Measurements from ENCODE around the gene EFCAB12. TPM values are rescaled to one million over a fixed set of nuclear protein-coding genes. Genes with fewer than 3 reads are reported as not detected.
"Not testable (repeated sequence)": the region's sequence is repeated elsewhere in the genome, so short reads cannot be mapped to it uniquely, and the experiment has no call there.

Gene EFCAB12
- polyA plus RNA-seq, 4 donors: 0.55 to 5.6 (median 3.7) TPM

DNA sequence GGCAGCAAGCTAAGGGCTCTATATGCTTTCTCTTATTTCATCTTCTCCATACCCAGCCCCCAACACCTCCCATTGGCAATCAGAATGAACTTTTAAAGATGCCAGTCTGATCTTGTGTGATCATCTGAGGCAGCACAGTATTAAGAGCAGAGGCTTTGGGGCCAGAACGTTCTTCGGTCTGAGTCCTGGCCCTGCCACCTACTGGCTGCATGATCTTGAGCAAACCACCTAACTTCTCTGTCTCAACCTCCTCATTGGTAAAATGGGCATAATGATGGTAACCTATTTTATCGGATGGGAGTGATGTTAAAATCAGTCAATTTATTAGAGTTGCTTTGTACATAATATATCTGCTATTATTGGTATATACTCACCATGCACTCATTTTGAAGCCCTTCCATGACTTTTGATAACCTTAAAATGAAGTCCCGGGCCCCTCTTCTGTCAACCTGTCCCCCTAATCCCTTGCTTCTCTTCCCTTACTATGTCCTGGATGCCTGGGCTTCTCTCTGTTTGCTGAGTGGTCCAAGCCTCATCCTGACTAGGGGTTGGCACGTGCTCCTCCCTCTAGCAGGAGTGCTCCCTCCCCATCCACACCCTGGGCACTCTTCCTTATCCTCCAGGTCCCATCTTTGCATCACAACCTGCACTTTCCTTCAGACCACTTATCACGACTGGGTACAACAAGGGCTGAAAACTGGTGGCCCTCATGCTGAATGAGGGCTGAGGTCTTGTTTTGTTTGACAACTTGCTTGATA, 6.3 kb downstream of the EFCAB12 start:
- no peak for DNase-seq (ENCODE audit: low read depth in 4 of 4, low spot score in 3 of 4)

DNA sequence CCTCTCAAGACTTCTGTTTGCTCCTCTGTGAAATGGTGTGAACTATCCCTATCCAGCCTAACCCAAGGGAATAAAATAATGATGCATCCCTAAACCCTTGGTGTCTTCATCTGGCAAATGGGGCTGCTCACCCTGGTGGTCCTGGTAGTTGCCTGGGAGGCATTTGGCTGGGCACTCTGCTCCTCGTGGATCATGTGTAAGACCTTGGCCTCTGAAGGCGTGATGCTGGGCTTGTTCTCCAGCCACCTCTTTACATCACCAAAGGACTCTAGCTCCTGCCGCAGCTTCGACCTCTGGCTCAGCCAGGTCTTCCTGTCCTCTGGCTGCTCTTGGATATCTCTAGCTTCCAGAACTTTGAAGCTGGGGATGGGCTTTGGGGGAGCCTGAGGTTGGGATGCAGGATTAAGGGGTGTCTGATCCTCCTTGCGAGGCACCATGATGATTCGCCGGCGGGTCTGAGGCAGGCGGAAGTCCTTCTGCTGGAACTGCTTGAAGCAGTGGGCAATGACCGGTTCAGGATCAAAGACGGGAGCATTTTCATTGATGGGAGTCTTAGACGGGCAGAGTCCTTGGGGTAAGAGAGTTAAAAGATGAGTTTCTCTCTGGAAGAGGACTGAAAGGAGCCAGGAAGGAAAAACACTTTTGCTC, 7.1 kb downstream of the EFCAB12 start:
- DNase-seq (ENCODE audit: low read depth in 4 of 4, low spot score in 3 of 4): no peak

DNA sequence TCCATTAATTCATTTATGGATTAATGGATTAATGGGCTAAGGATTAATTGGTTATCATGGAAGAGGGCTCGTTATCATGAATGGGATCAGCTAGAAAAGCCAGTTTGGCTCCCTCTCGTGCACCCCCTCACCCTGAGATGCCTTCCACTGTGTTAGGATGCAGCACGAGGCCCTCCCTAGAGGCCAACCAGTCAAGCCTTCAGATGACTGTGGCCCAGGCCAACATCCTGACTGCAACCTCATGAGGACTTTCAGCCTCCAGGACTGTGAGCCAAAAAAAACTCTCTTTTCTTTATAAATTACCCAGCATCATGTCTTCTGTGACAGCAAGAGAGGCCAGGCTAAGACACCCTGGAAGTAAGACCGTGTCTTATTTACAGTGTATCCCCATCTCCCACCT, 9.0 kb downstream of the EFCAB12 start:
- no peak for DNase-seq (ENCODE audit: low read depth in 4 of 4, low spot score in 3 of 4)

DNA sequence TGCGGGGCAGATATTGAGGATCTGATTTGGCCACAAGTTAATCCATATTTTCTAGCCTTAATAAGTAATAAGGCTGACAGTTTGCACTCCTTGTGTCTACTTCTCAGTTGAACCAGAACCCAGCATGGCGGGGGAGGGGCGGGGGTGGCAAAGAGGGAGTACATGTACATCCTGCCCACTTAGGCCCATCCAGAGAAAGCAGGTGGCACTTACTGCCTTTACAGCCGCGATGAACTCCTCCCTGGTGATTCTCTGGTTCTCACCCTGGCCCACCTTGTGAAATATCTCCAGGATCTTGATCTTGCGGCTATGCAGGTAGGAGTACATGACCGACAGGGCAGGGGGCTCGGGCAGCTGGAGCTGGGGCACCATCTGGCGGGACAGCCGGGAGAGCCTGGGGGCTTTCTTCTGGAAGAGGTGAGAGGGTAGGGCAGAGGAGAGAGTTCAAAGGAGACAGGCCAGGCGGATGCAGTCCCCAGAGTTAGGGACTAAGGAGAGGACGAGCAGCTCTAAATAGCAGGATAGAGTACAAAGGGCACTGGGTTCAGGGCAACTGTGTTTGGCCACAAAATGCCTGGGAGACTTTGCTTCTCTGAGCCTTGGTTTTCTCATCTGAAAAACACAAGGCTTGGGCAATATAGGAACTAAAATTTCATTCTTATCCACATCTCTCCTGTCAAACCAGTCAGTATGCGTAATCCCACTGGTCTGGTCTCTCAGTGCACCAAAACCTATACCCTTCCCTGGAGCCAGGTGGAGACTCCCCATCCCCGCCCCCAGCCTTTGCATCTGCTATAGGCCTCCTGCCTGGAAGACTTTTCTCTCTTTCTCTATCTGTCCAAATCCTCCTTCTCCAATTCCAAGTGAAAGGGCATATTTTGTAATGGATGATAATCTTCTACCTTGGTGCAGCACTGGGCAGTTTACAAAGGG, 10.1 kb downstream of the EFCAB12 start:
- no peak for DNase-seq (ENCODE audit: low read depth in 4 of 4, low spot score in 3 of 4)

DNA sequence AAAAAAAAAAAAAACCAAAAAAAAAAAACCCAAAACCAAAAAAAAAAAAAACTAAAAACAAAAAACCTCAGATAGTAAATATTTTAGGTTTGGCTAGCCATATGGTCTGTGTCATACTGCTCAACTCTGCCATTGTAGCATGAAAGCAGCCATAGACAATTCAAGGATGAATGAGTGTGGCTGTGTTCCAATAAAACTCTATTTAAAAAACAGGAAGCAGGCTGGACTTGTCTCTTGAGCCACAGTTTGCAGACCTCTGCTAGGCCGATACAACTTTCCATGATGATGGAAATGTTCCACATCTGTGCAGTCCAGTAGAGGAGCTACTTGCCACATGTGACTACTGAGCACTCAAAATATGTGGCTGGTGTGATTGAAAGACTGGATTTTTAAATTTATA, 11.1 kb downstream of the EFCAB12 start:
- DNase-seq (ENCODE audit: low read depth in 4 of 4, low spot score in 3 of 4): peak in 1 of 4 donors; percentile 60

DNA sequence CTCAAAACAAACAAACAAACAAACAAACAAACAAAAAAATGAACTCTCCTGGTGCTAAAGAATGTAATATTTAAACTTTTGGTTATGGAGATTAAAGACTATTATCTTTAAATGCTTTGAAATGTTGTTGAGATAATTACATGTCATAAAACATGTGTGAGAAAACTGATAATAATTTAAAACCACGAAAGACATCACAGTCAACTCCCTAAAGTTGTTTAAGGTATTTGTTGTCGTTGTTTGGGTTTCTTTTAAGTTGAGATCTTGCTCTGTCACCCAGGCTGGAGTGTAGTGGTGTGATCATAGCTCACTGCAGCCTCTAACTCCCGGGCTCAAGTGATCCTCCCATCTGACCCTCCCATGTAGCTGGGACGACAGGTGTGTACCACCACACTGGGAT, 12.0 kb downstream of the EFCAB12 start:
- DNase-seq (ENCODE audit: low read depth in 4 of 4, low spot score in 3 of 4): no peak

DNA sequence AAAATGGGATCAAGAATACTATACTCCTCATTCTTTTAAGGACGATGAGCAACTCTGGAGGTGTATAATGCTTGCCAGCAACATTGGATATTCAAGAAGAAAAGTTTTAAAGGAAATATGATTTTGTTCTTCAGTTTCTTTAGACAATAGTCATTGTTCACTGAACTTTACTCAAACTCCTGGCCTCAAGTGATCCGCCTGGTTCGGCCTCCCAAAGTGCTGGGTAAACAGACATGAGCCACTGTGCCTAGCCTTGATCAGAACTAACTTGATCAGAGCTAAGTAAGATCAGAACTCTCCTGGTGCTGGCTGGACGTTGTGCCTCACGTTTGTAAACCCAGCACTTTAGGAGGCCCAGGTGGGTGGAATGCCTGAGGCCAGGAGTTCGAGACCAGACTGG, 12.6 kb downstream of the EFCAB12 start:
- no peak for DNase-seq (ENCODE audit: low read depth in 4 of 4, low spot score in 3 of 4)

DNA sequence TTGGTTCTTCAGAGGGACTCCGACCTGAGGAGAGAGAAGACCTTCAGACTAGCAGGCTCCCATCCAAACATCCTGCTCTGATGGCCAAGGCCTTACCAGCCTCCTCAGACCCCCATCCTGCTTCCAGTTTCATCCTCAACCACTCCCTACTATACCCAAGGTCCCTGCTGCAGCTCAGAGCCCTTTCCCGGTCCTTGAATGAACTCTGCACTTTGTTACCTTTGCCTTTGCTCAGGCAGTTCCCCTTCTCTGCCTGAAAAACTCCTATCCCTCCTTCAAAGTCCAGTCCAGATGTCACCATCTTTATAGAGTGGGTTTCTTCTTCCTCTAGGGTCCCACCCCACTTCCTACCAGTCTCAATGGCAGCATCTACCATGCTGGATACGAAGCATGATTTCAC, 13.1 kb downstream of the EFCAB12 start:
- no peak for DNase-seq (ENCODE audit: low read depth in 4 of 4, low spot score in 3 of 4)

DNA sequence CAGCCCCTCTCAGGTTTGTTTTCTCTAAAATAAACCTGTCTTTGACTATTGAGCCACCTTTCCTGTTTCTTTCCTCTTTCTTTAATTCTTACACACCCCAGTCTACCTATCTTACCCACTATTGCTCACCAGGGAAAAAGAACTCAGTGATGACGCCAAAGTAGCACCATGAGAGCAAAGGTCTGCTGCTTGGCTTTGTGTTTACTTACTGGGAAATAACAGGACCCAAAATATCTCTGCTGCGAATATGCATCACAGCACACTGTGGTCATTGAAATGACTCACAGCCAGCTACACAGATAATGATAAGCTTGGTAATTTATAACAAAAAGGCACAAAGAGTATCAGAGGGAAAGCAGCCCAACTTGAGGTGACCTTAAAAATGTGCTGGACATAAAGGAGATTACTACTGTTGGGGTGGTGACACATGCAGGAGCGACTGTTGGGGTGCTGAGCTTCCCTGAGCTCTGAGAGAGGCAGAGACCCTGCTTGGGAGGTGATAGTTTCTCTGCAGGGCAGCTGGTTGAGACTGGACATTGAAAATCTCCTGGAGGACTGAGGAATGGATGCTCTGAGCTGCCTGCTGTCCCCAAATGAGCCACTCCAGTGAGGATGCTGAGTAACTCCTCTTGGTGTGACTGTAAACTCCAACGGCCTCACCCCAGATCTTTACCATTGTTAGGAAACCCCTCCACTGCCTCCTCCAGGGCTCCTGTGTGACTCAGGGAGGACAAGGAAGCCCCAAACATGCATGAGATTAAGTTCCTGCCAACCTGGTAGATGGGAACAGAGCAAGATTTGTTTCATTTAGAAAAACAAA, 14.5 kb downstream of the EFCAB12 start:
- DNase-seq (ENCODE audit: low read depth in 4 of 4, low spot score in 3 of 4): no peak

DNA sequence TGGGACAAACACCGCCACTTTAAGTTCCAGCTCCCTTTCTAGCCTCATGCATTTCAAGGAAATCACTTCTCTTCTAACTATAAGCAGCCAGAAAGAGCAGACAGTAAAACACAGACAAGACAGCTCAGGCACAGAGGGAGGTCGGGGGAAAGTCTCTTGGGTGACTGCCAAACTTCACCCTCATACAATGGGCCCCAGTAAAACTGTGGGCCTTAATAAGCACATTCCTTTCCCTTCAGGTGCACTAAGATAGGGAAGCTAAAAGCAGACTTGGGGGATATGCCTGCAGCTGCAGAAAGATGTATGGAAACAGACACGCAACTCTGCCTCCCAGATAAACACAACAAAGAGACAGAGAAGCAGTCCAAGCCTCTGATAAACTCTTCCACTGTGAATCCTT, 15.2 kb downstream of the EFCAB12 start:
- DNase-seq (ENCODE audit: low read depth in 4 of 4, low spot score in 3 of 4): not testable (repeated sequence)

DNA sequence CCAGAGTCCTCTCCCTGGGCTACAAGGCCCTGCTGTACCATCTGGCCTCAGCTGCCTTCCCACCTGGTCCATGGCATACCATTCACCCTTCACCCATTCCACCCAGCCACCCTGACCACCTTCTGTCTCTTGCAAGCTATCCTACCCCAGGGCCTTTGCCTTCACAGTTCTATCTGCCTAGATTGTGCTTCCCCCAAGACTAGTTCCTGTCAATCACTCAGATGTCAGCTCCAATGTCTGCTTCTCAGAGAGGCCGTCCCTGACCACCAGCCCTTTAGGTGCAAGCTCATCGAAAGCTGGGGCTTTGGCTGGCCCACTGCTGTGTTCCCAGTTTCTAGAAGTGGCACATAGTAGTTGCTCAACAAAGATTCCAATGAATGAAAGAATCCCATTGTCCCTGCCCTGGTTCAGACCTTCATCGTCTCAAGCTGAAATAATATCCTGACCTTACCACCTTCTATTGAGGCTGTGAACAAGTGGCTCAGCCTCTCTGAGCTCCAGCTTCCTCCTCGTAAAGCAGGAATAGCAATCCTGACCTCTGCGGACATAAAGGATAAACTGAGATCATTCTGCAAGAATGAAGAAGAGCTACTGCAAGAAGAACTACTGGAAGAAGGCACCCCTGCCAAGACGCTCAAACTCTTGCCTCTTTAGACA, 15.8 kb downstream of the EFCAB12 start:
- no peak for DNase-seq (ENCODE audit: low read depth in 4 of 4, low spot score in 3 of 4)

DNA sequence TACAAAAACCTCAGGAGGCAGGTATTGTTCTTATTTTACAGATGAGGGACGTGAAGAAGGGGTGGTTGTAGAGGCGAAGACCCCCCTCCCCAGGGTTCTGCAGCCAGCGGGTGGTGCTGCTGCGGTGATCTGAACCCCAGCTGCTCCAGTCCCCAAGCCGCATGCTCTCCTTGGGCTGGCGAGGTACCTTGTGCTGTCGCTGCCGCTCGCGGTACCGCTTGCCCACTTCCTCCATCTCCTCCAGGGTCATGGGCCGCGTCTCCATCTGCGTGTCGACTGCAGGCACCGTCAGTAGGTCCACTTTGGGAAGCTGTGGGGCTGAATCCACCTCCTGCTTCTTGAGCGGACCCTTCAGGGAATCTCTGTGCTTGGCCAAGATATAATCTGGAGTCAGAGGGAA, 17.5 kb downstream of the EFCAB12 start:
- no peak for DNase-seq (ENCODE audit: low read depth in 4 of 4, low spot score in 3 of 4)

DNA sequence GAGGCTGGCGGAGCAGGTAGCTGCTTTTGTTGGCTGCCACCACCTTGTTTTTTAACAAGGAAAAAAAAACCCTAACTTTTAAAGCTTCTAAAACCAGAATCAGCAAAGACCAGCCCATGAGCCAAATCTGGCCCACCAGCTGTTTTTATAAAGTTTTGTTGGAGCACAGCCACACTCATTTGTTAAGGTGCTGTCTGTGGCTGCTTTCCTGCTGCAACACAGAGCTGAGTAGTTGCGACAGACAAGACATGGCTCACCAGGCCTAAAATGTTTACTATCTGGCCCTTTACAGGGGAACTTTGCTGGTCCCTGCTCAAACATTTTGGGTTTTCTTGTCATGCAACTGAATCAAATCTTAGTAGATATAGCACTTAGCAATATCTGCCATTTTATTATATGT, 18.9 kb downstream of the EFCAB12 start:
- no peak for DNase-seq (ENCODE audit: low read depth in 4 of 4, low spot score in 3 of 4)

DNA sequence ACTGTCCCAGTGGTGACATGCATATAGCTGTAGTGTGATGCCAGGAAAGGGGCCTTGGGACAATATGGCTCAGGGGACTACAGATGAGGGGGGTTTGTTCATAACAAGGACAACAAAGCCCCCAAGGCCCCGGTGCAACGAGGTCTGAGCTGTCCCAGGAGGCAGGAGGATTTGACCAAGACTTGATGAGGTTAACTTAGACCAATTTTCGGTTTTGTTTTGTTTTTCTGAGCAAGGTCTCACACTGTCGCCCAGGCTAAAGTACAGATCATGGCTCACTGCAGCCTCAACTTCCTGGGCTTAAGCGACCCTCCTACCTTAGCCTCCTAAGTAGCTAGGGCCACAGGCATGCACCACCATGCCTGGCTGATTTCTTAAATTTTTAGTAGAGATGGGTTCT, 23.8 kb downstream of the EFCAB12 start:
- no peak for DNase-seq (ENCODE audit: low read depth in 4 of 4, low spot score in 3 of 4)

DNA sequence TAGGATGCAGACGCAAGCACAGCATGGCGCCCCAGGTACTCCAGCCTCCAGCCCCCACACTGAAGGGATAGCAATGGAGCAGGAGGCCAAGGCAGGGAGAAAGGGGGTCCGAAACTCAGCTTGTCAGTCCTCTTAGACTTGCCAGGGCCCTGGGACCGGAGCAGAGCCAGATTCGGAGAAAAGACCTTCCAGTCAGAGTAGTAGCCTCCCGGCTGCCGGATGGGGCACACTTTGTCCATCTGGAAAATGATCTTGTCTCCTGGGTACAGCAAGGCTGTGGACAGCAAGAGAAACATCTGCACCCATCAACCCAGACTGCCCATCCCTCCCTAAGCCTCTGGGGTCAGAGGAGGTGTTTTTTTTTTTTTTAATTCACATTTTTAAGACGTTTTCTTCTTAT, 24.3 kb downstream of the EFCAB12 start:
- no peak for DNase-seq (ENCODE audit: low read depth in 4 of 4, low spot score in 3 of 4)

DNA sequence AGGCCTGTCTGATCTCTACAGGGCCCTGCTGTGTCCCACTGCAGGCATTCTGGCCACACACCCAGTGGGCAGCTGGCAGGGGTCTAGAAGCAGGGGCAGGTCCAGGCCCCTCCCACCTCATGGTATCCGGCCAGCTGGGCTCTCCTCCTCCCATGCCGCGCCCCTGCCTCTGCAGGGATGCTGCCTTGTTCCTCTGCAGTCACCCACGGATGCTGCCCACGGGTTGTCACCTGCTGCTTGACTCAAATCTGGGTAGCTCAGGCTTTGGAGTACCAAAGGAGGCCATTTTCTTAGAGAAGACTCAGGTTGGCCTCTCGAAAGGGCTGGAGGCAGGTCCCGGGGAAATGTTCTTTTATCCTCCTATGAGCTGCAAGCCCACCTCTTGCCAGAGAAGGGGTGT, 25.0 kb downstream of the EFCAB12 start:
- DNase-seq (ENCODE audit: low read depth in 4 of 4, low spot score in 3 of 4): no peak

DNA sequence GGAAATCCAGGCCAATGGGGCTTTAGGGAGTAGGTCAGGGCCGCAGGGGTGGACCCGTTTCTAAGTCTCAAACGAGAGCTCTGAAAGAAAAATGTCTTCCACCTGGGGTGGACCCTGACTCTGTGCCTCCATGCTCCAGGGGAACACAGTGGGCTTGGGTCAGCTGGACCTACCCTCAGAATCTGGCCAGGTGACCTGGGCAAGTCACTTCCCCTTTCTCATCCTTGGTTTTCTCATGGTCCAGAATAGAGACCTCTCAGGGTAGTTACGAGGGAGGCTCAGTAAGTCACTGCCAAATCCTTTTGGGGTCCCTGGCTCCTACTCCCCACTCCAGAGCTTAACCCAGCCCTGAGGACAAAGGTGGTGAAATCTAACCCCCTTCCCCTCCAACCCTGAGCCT, 25.8 kb downstream of the EFCAB12 start:
- DNase-seq (ENCODE audit: low read depth in 4 of 4, low spot score in 3 of 4): no peak

DNA sequence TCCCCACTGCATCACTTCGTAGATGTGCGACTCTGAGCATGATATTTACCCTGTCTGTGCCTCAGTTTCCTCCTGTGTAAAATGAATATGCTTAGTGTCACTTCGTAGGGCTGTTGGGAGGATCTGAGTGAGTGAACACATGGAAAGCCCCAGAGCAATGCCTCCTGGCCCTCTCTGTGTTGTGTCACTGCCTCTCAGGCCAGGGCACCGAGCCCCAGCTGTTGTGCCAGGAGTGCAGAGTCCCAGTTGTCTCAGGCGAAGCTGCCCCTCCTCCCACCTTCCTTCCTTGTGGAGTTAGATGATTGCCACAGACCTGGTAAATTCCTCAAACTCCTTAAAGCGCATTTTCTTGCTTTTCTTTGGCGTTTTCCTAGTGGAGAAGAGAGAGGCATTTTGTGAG, 26.2 kb downstream of the EFCAB12 start:
- no peak for DNase-seq (ENCODE audit: low read depth in 4 of 4, low spot score in 3 of 4)

DNA sequence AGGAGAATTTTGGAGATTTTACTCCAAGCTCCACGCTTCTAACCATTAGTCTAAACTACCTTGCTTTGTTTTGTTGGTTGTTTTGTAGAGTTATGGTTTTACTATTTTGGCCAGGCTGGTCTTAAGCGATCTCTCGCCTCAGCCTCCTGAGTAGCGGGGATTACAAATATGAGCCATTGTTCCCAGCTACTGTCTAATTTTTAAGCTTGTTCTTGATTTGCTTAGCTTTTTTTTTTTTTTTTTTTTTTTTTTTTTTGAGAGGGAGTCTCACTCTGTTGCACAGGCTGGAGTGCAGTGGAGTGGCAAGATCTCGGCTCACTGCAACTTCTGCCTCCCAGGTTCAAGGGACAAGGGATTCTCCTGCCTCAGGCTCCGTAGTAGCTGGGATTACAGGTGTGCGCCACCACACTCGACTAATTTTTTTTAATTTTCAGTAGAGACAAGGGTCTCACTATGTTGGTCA, 28.5 kb downstream of the EFCAB12 start:
- DNase-seq (ENCODE audit: low read depth in 4 of 4, low spot score in 3 of 4): peak in 2 of 4 donors; percentile 6 to 16

Data from left renal pelvis (tissue), 4 donors.